ENCODE measurements around the gene SRSF3. TPM values are rescaled to one million over a fixed set of nuclear protein-coding genes. Genes with fewer than 3 reads are reported as not detected.
A peak's percentile ranks its signal among the peaks of the same experiment; 100 is the strongest.
"Not testable (repeated sequence)": the region's sequence is repeated elsewhere in the genome, so short reads cannot be mapped to it uniquely, and the experiment has no call there.

SRSF3 gene
- total RNA-seq, 1 donor from 2014 or later, result 122 TPM

- not testable (repeated sequence) for ATAC-seq (ENCODE audit: poor library complexity); DNase-seq
- intact Hi-C loops (cut with DNase I), result loop anchor here (10.0 kb wide), 1 partner anchor 143 kb away; no protein-coding TSS in a partner anchor
These were observed 17.5 kb downstream of the SRSF3 start for GRCh38 chr6:36611679-36612078.

GRCh38 chr6:36612101-36612625 lies 18.0 kb downstream of the SRSF3 start:
- no peak for ATAC-seq (ENCODE audit: poor library complexity)
- intact Hi-C loops (cut with DNase I), result loop anchor here (10.0 kb wide), 1 partner anchor 143 kb away; no protein-coding TSS in a partner anchor
- DNase-seq, result no peak

DNA sequence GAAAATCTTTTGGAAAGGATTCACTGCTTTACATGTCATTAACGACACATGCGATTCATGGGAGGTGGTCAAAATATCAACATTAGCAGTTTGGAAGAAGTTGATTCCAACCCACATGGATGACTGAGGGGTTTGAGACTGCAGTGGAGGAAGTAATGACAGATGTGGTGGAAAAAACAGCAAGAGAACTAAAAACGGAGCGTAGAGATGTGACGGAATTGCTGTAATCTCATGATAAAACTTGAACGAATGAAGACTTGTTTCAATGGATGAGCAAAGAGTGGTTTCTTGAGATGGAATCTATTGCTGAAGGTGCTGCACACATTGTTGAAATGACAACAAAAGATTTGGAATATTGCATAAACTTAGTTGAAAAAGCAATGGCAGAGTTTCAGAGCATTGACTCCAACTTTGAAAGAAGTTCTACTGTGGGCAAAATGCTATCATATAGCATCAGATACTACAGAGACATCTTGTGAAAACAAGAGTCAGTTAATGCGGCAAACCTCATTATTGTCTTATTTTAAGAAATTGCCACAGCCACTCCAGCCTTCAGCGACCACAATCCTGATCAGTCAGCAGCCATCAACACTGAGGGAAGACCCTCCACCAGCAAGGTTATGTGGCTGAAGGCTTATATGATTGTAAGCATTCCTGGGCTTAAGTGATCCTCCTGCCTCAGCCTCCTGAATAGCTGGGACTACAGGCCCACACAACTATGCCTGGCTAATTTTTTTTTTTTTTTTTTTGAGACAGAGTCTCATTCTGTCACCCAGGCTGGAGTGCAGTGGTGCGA lies 19.2 kb downstream of the SRSF3 start:
- DNase-seq (no peak), ATAC-seq (ENCODE audit: poor library complexity) (no peak)
- intact Hi-C loops (cut with DNase I), result loop anchor here (10.0 kb wide), 1 partner anchor 141 kb away; no protein-coding TSS in a partner anchor

DNA sequence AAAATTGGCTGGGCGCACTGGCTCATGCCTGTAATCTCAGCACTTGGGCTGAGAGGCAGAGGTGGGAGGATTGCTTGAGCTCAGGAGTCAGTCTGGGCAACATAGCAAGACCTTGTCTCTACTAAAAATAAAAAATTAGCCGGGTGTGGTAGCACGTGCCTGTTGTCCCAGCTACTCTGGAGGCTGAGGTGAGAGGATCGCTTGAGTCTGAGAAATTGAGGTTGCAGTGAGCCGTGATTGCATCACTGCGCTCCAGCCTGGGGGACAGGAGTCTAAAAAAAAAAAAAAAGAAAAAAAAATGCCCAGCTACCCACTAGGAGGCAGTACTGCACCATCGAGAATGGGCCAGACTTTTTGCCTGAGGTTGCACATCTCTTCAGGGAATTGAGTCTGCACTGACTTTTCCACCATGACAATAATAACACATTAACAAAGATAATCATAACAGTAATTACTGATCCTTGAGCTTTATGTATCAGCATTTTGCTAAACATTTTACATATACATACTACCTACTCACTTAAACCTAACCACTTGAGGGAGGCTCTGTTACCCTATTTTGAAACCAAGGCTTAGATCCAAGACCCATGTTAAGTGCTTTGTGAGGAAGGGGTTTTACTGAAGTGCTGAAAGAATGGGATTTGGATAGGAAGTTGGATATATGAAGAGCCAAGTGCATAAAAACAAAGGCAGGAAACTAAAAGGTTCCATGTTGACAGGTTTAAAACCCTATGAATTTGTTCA lies 21.0 kb downstream of the SRSF3 start:
- DNase-seq (no peak), ATAC-seq (ENCODE audit: poor library complexity) (peak; percentile 80)
- intact Hi-C loops (cut with DNase I), result loop anchor here (10.0 kb wide), 1 partner anchor 140 kb away; no protein-coding TSS in a partner anchor

DNA sequence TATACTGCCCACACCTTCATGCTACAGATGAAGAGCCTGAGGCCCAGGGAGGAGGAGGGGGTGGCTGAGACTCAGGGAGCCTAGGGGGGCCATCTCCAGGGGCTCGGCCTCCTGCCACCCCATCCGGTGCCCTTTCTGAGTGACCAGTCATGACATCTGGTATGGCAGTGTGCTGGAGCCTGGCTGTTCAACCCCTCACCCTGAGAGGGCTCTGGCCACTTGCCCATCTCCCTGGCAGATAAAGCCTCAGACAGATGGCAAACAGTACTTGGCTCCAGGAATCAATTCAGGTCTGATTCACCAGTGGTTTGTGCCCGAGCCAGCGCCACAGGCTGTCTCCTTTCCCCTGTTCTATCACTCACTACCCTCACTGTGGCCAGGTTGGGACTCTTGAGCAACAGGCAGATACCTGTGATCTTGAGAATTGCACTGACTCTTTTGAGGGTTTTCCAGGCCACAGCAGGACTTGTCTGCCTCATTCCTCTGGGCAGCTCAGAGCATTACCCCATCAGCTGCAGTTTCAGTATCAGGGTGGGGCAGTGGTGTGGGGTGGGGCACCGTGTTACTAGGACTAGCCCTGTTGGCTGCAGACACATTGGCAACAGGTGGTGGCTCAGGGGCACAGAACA lies 22.8 kb downstream of the SRSF3 start:
- DNase-seq, result peak; percentile 61
- peak; percentile 30 for ATAC-seq (ENCODE audit: poor library complexity)
- intact Hi-C loops (cut with DNase I), result loop anchor here (10.0 kb wide), 1 partner anchor 138 kb away; no protein-coding TSS in a partner anchor

GRCh38 chr6:36618366-36619355 lies 24.5 kb downstream of the SRSF3 start:
- no peak for DNase-seq
- intact Hi-C loops (cut with DNase I), result loop anchor here (10.0 kb wide), 1 partner anchor 136 kb away; no protein-coding TSS in a partner anchor
- no peak for ATAC-seq (ENCODE audit: poor library complexity)

- intact Hi-C loops (cut with DNase I), result loop anchor here (5.0 kb wide), 1 partner anchor 106 kb away; no protein-coding TSS in a partner anchor
- ATAC-seq (ENCODE audit: poor library complexity) (no peak), DNase-seq (no peak)
These were observed 27.3 kb downstream of the SRSF3 start for GRCh38 chr6:36621371-36621855.

DNA sequence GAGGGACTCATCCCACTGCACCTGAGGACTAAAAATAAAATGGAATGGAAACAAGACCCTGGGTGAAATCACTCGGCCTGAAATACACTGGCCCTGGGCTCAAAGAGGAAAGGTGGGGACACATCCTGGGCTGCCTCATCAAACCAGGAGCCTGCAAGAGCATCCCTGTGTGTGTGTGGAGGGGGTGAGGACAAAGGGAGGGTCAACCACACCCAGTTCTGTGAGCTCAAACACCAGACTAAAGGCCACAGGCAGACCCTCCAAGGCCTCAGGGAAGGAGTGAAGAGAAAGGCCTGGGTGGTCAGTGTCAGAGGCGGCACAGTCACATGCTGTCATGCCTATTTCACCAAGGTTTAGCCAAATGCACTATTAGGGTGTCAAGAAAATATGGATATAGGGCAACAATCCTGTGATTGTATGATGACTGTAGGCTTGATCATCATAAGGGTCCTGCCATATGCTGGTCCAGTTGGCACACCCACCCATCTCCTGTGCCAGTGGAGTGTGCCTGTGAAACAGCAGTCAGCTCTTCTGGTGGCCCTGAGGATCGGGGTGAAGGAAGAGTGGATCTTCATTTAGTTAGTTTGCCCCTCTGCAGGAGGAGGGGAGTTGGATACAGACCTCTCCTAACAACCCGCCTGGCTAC lies 28.9 kb downstream of the SRSF3 start:
- ATAC-seq (ENCODE audit: poor library complexity) (peak; percentile 2), DNase-seq (no peak)
- intact Hi-C loops (cut with DNase I), result loop anchor here (5.0 kb wide), 1 partner anchor 104 kb away; no protein-coding TSS in a partner anchor

GRCh38 chr6:36623547-36624459 lies 29.6 kb downstream of the SRSF3 start:
- intact Hi-C loops (cut with DNase I), result loop anchor here (5.0 kb wide), 1 partner anchor 103 kb away; no protein-coding TSS in a partner anchor
- ATAC-seq (ENCODE audit: poor library complexity) (peak; percentile 78), DNase-seq (peak; percentile 91)

DNA sequence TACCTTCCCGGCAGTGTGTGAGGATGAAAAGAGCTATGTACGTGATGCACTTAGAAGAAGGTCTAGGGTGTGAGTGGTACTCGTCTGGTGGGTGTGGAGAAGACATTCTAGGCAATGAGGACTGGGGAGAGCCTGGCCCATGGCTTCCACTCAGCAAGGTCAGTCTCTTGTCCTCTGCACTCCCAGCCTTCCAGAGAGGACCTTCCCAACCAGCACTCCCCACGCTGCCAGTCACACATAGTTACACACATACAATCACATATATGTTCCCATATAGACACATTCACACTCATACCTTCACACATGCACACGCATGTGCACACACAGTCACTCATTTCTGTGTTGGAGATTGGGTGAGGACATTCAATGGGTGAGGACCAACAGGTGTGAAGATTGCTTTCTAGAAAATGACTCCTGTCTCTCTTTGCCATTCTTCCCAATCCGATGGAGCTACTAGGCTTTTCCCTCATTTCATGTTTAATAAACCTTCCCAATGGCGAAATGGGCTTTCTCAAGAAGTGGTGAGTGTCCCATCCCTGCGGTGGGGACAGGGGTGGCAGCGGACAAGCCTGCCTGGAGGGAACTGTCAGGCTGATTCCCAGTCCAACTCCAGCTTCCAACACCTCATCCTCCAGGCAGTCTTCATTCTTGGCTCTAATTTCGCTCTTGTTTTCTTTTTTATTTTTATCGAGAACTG lies 30.4 kb downstream of the SRSF3 start:
- DNase-seq (no peak), ATAC-seq (ENCODE audit: poor library complexity) (no peak)
- intact Hi-C loops (cut with DNase I), result loop anchor here (5.0 kb wide), 1 partner anchor 103 kb away; no protein-coding TSS in a partner anchor

DNA sequence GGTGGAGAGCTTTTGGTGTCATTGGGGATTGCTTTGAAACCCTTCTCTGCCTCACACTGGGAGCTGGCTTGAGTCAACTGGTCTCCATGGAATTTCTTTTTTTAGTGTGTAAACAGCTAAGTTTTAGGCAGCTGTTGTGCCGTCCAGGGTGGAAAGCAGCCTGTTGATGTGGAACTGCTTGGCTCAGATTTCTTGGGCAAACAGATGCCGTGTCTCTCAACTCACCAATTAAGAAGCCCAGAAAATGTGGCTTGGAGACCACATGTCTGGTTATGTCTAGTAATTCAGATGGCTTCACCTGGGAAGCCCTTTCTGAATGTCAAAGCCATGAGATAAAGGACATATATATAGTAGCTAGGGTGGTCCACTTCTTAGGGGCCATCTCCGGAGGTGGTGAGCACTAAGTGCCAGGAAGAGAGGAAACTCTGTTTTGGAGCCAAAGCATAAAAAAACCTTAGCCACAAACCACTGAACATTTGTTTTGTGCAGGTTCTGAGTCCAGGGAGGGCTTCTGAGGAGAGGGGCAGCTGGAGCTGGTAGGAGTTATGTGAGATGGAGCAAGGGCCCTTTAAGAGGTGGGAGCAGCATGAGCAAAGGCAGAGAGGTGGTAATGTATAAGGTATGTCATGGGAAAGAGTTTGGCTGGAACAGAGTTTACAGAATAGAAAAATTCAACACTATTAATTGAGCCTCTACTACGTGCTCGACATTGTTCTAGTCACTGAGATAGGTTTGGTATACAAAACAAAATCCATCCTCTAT lies 31.2 kb downstream of the SRSF3 start:
- intact Hi-C loops (cut with DNase I), result no loop called here
- DNase-seq (no peak), ATAC-seq (ENCODE audit: poor library complexity) (peak; percentile 25)

- ATAC-seq (ENCODE audit: poor library complexity) (no peak), DNase-seq (no peak)
- intact Hi-C loops (cut with DNase I), result no loop called here
These were observed 32.5 kb downstream of the SRSF3 start for GRCh38 chr6:36626636-36627035.

DNA sequence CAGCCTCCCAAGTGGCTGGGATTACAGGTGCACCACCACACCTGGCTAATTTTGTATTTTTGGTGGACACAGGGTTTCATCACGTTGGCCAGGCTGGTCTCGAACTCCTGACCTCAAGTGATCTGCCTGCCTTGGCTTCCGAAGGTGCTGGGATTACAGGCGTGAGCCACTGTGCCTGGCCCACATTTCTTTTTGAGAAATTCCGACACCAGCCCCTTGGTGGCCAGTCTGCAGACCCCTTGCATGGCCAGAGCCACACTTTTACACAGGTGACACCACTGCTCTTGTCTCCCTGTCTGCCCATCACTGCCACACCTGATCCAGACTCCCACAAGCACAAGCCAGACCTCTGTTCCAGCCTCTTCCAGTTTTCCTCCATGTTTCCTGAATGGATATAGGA lies 33.0 kb downstream of the SRSF3 start:
- intact Hi-C loops (cut with DNase I), result no loop called here
- DNase-seq (no peak), ATAC-seq (ENCODE audit: poor library complexity) (no peak)

- intact Hi-C loops (cut with DNase I), result no loop called here
- DNase-seq, result peak; percentile 78
- peak; percentile 78 for ATAC-seq (ENCODE audit: poor library complexity)
These were observed 33.7 kb downstream of the SRSF3 start for GRCh38 chr6:36627801-36628246.

Measured in Right ventricle myocardium superior (tissue), 1 donor.